PFSK-1 (cell line): ENCODE results near the gene GPBAR1.

Experiments
- FOXP2 ChIP-seq: optimal IDR thresholded peaks from 2 replicates; pipeline ENCODE3; 2011; ENCODE audit warnings: borderline replicate concordance, control low read depth, inconsistent platforms; ENCODE audit not compliant: insufficient read depth; ENCODE audit errors: extremely low read length, extremely low read depth
- POLR2AphosphoS5 ChIP-seq: IDR thresholded peaks from 2 replicates; pipeline ENCODE4 v1.6.1; 2012; ENCODE audit warnings: low read depth, mild to moderate bottlenecking, control low read depth, low read length, moderate library complexity

- TF ChIP-seq FOXP2, result no peak
- no peak for TF ChIP-seq POLR2AphosphoS5
Observed at GRCh38 chr2:218230882-218231281, 29.9 kb upstream of the GPBAR1 start.
